ENCODE data around the gene BZW1.
A peak's percentile ranks its signal among the peaks of the same experiment; 100 is the strongest.

The BZW1 gene

DNA sequence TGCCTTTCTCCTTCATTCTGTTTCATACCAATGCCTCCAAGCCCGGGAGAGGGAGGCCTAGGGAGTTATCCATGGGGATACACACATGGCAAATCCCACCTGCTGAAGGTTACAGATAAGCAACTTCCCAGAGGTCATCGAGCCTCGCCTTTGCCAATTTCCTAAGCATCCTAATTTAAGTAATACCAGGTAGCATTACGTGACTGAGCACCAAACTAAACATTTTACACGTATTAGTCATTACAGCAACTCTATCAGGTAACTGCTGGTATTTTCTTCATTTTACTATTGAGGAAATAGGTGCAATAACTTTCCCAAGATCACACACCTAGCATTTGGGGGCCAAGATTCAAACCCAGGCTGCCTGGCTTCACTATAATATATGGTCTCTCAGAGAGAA, 30.1 kb upstream of the BZW1 start:
- TF ChIP-seq, protein P1, sequence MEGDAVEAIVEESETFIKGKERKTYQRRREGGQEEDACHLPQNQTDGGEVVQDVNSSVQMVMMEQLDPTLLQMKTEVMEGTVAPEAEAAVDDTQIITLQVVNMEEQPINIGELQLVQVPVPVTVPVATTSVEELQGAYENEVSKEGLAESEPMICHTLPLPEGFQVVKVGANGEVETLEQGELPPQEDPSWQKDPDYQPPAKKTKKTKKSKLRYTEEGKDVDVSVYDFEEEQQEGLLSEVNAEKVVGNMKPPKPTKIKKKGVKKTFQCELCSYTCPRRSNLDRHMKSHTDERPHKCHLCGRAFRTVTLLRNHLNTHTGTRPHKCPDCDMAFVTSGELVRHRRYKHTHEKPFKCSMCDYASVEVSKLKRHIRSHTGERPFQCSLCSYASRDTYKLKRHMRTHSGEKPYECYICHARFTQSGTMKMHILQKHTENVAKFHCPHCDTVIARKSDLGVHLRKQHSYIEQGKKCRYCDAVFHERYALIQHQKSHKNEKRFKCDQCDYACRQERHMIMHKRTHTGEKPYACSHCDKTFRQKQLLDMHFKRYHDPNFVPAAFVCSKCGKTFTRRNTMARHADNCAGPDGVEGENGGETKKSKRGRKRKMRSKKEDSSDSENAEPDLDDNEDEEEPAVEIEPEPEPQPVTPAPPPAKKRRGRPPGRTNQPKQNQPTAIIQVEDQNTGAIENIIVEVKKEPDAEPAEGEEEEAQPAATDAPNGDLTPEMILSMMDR (IDR thresholded peaks at IDR 0.05; ENCODE audit: control insufficient read depth, insufficient read depth, low read depth, low read length, missing control alignments) = no peak
- DNase-seq (ENCODE audit: low read depth) = no peak
- H3K4me3 ChIP-seq (ENCODE audit: control insufficient read depth, low read depth, low read length) = no peak overlapping the region

DNA sequence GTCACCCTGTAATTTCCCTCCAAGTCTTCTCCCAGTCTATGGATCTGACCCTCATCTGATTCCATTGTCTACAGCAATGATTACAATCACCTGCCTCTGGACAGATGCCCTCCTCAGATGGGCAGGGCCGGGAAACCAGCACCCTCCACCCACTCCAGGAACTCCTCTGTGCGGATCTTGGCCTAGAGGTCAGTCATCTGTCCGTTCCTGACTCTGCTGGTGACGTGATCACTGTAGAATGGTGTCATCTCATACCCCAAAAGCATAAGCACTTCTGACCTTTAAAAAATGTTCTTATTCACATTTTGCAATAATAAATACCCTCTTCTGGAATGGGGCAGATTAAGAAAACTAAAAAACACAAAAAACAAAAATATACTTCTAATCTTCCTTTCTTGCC, 29.5 kb upstream of the BZW1 start:
- TF ChIP-seq, protein P1 (IDR thresholded peaks at IDR 0.05; ENCODE audit: control insufficient read depth, insufficient read depth, low read depth, low read length, missing control alignments) = no peak
- no peak for DNase-seq (ENCODE audit: low read depth)
- no peak overlapping the region for H3K4me3 ChIP-seq (ENCODE audit: control insufficient read depth, low read depth, low read length)

DNA sequence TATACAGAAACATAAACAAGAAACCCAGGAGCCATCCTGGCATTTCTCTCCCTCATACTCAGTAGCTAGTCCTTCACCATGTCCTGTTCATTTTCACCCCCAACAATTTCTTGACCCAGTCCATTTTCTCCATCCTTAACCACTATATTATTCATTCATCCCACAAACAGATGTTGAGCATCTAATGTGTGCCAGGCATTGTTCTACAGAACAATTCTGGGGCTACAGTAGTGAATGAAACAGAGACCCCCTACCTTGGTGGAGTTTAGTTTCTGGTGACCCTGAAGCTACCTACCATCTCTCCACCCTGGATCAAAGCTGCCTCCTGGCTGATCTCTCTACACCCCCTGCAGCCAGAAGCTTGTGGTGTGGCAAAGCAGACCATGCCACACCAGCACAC, 27.5 kb upstream of the BZW1 start:
- H3K4me3 ChIP-seq (ENCODE audit: control insufficient read depth, low read depth, low read length) = no peak overlapping the region
- TF ChIP-seq, protein P1 (IDR thresholded peaks at IDR 0.05; ENCODE audit: control insufficient read depth, insufficient read depth, low read depth, low read length, missing control alignments) = no peak
- DNase-seq (ENCODE audit: low read depth) = no peak

DNA sequence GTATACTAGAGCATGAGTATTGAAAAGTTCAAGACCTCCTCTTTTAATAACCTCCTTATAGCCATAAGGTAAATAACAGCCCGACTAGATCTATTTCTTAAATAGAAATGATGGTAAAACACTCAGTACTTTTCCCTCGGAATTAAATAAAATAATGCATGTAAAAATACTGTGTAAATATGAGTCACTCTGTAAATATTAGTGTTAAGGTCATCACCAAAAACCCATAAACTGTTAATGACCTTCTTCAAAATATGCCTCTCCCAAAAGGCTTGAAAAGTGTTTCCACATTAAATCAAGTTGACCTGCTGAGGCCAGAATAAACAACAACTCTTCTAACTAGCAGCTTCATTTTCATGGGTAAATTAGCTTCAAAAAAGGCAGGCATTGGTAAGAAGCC, 25.3 kb upstream of the BZW1 start:
- TF ChIP-seq, protein P1 (IDR thresholded peaks at IDR 0.05; ENCODE audit: control insufficient read depth, insufficient read depth, low read depth, low read length, missing control alignments) = no peak
- DNase-seq (ENCODE audit: low read depth) = no peak
- H3K4me3 ChIP-seq (ENCODE audit: control insufficient read depth, low read depth, low read length) = no peak overlapping the region

DNA sequence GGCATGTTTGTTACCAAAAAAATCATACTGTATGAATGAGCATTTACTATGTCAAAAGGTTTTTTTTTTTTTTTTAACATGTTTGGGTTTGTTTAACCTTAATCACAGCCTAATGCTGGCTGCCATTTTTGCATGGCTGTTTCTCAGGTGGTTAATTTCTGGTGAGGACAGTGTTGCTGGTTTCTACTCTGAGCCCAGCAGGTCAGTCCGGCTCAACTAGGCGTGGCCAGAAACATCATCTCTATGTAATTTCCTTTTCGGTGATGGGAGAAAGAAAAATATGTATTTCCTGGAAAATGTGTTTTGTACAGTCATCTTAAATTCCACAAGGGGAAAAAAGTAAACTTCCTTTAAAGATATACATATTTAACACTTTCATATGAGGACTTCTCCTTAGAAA, 24.9 kb upstream of the BZW1 start:
- no peak overlapping the region for H3K4me3 ChIP-seq (ENCODE audit: control insufficient read depth, low read depth, low read length)
- TF ChIP-seq, protein P1 (IDR thresholded peaks at IDR 0.05; ENCODE audit: control insufficient read depth, insufficient read depth, low read depth, low read length, missing control alignments) = no peak
- DNase-seq (ENCODE audit: low read depth) = no peak

DNA sequence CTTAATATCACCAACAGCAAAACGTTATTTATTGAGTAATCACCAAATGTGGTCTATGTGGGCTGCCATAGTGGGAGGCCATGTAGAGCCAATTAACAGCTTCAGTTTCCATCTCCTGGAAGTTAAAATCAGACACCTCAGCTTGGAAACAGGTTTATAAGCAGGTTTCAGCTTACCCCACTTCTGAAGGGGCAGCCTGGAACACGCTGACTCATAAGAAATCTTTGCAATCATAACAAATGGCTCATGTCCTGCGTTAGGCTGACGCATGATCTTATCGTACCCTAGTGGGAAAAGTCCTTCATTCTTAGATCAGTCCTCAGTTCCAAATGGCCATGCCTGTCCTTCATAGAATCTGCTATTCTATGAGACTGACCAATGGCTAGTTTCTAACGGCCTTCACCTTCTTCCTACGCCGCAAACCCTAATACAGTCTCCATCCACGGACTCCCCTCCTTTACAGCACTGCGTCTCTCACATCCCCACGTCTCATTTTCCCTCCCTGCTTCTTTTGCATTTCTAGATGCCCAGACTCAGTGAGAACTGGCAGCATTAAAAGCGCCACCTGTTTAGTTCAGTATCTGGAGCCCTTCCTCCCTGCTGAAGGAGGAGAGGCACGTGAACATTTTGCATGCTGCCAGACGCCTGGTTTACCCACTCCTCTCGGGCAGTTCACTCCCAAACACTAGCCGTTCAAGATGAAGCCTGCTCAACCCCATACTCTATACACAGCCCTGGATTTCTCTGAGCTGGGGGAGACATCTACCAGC, 24.2 kb upstream of the BZW1 start:
- TF ChIP-seq, protein P1 (IDR thresholded peaks at IDR 0.05; ENCODE audit: control insufficient read depth, insufficient read depth, low read depth, low read length, missing control alignments) = no peak
- DNase-seq (ENCODE audit: low read depth) = peak; percentile 84
- H3K4me3 ChIP-seq (ENCODE audit: control insufficient read depth, low read depth, low read length) = no peak overlapping the region

Measured in AG09309 (cell line).